GM06990 (cell line): Measurements from ENCODE around the gene NDST1.
A peak's percentile ranks its signal among the peaks of the same experiment; 100 is the strongest.

ENCODE experiments used
- DNase-seq: peaks from one replicate; pipeline ENCODE4 v3.0.0-alpha.2; 2011; ENCODE audit not compliant: insufficient read length; ENCODE audit errors: extremely low read depth
- H3K27me3 ChIP-seq: replicated peaks from 2 replicates; pipeline ENCODE4 v1.6.0; 2011; ENCODE audit warnings: low read length; ENCODE audit not compliant: control insufficient read depth, insufficient read depth
- H3K36me3 ChIP-seq: 2 replicates; pipeline ENCODE4 v1.5.1; 2011; ENCODE audit warnings: low read length; ENCODE audit not compliant: control insufficient read depth, insufficient read depth
- H3K4me3 ChIP-seq: replicated peaks from 2 replicates; pipeline ENCODE4 v1.5.1; 2011; ENCODE audit warnings: low read depth, mild to moderate bottlenecking, control low read depth, low read length
- CTCF ChIP-seq: IDR thresholded peaks from 2 replicates; pipeline ENCODE4 v1.5.1; 2011; ENCODE audit warnings: low read length, control low read depth, mild to moderate bottlenecking, inconsistent platforms; ENCODE audit not compliant: insufficient read depth, poor library complexity, severe bottlenecking

NDST1 gene

GRCh38 chr5:150507474-150508276 is at the start of gene NDST1:
Gene NDST1, plus strand, starts transcription at chr5:150508131. Its CDS starts 13,124 bp downstream, at chr5:150521255.
- TF ChIP-seq CTCF, result no peak
- Histone ChIP-seq H3K36me3 (no peaks in the 10 kb centered on the region), H3K4me3 (no peak within 1 kb of the TSS), H3K27me3 (no peaks in the 10 kb centered on the region)
- DNase-seq, result no peak

GRCh38 chr5:150458802-150459557 is 49.0 kb upstream of the NDST1 start:
- H3K27me3 ChIP-seq, result no peaks in the 10 kb centered on the region

GRCh38 chr5:150460781-150461180 is 47.1 kb upstream of the NDST1 start:
- no peak for TF ChIP-seq CTCF
- H3K36me3 ChIP-seq, result no peaks in the 10 kb centered on the region

More at GRCh38 chr5:150458802-150459557, 49.0 kb upstream of the NDST1 start:
- Histone ChIP-seq H3K36me3 (no peaks in the 10 kb centered on the region), H3K4me3 (peak overlapping the region; percentile 20)
- DNase-seq, result peak; percentile 78
- peak; percentile 79 for TF ChIP-seq CTCF

GRCh38 chr5:150461231-150461630 is 46.7 kb upstream of the NDST1 start:
- no peak overlapping the region for H3K4me3 ChIP-seq
- peak; percentile 75 for DNase-seq

More at GRCh38 chr5:150460781-150461180, 47.1 kb upstream of the NDST1 start:
- no peak for DNase-seq
- no peaks in the 10 kb centered on the region for H3K27me3 ChIP-seq
- H3K4me3 ChIP-seq, result no peak overlapping the region

GRCh38 chr5:150464554-150465012 is 43.3 kb upstream of the NDST1 start:
- no peak for TF ChIP-seq CTCF
- DNase-seq, result no peak
- H3K36me3 ChIP-seq, result no peaks in the 10 kb centered on the region
- no peak overlapping the region for H3K4me3 ChIP-seq
- no peaks in the 10 kb centered on the region for H3K27me3 ChIP-seq

More at GRCh38 chr5:150461231-150461630, 46.7 kb upstream of the NDST1 start:
- Histone ChIP-seq H3K36me3 (no peaks in the 10 kb centered on the region), H3K27me3 (no peaks in the 10 kb centered on the region)
- TF ChIP-seq CTCF, result no peak
